GM18868 (cell line): ENCODE results near the gene SMIM32.

ENCODE experiments used
- ATAC-seq: cut with Tn5 transposase; IDR thresholded peaks from one replicate; pipeline ENCODE4 v1.9.1; 2021; ENCODE audit warnings: mild to moderate bottlenecking, moderate library complexity; ENCODE audit not compliant: unreplicated experiment

Gene SMIM32

GRCh38 chr5:136190091-136190720 is 2.8 kb downstream of the SMIM32 start:
- no peak for ATAC-seq

DNA sequence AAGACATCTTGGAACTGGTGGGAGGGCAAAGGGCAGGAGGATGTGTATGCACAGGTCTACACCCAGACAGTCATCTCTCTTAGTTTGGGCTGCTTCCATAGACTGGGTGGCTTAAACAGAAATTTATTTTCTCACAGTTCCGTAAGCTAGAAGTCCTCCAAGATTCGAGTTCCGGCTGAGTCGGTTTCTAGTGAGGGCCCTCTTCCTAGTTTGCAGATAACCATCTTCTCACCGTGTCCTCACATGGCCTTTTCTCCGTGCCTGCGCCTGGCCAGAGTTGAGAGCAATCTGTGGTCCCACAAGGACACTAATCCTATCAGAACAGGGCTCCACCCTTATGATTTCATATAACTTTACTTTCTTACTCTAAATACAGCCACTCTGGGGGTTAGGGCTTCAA is 4.1 kb downstream of the SMIM32 start:
- ATAC-seq, result no peak

DNA sequence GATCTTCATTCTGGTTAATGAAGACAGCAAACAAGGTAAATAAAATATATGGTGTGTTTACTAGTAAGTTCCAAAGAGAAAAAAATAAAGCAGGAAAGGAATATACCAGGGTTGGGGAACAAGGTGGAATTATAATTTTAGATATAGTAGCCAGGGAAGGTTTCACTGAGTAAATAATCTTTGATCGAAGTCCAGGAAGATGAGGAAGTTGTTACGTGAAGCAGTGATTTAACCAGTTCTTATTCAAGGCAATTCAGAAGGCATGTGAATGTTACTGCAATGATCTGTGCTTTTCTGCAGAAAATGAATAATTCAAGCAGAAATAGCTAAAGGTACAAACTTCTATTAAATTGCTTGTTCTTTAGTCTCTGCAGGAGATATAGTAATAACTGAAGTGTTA is 6.2 kb downstream of the SMIM32 start:
- no peak for ATAC-seq

DNA sequence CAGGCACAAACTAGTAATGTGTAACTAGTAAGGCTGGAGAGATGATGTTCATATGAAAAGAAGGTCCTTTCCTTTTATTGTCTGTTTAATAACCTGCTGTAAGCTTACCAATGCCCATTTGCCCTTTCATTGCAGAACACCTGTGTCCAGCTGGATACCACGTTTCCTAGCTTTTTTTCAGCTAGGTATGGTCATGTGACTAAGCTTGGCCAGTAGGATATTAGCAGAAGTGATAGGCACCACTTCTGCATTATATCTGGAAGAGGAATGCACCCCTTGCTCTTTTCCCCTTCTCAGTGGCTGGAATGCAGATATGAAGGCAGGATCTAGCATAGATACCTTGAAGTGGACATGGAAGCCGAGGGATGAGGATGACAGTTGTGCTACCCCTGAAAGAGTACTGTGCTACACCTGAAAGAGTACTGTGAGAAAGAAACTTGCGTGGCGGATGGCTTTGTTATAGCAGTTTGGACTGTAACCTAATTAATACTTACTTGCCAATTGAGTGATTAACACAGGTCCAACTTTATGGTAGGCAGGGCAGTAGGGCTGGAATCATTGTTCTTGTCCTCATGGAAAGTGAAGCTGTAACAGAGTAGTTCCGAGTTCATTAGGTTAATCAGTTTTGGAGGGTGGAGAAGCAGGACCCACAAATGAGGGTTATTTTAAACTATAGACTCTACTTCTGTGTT is 6.8 kb downstream of the SMIM32 start:
- ATAC-seq, result no peak

GRCh38 chr5:136182618-136183017 is 10.3 kb downstream of the SMIM32 start:
- no peak for ATAC-seq

DNA sequence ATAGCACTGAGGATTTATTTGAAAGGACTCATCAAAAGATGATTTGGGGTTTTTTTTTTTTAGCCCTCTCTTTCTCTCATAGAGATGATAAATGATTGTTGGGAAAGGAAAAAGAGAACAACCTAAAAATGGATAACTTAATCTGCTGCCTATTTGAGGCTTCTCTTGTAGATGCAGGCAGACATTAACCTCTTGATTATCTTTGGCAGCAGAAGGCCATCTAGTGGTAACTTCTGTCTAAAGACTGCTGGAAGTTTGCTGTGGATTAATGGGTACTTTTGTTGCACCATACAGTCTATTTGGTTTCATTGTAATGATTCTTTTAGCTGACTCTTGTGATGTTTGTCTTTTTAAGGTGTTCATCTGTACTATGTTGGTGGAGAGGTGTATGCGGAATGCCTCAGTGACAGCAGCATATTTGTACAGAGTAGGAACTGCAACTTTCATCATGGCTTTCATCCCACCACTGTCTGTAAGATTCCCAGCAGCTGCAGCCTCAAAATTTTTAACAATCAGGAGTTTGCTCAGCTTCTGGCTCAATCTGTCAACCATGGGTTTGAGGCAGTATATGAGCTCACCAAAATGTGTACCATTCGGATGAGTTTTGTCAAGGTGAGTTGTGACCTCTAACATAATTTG is 18.8 kb downstream of the SMIM32 start:
- peak; percentile 89 for ATAC-seq

DNA sequence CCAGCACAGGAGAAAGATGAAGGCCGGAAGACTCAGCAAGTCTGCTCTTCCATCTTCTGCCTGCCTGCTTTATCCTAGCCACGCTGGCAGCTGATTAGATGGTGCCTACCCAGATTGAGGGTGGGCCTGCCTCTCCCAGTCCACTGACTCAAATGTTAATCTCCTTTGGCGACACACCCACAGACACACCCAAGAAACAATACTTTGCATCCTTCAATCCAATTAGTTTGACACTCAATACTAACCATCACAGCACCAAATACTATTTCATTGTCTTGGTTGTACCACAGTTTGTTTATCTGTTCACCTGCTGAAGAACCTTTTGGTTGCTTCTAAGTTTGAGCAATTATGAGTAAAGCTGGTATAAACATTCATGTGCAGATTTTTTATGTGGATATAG is 23.7 kb downstream of the SMIM32 start:
- no peak for ATAC-seq

GRCh38 chr5:136166909-136167308 is 26.1 kb downstream of the SMIM32 start:
- ATAC-seq, result peak; percentile 86

DNA sequence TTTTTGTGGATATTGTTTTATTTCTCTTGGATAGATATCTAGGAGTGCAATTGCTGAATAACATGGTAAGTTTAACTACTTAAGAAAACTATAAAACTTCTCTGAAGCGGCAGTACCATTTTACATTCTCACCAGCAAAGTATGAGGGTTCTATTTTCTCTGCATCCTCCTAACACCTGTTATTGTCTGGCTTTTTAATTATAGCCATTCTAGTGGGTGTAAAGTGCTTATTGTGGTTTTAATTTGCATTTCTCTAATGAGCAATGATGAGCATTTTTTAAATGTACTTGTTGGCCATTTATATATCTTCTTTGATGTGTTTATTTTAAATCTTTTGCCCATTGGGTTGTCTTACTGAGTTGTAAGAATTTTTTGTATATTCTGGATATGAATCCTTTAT is 28.7 kb downstream of the SMIM32 start:
- ATAC-seq, result no peak

DNA sequence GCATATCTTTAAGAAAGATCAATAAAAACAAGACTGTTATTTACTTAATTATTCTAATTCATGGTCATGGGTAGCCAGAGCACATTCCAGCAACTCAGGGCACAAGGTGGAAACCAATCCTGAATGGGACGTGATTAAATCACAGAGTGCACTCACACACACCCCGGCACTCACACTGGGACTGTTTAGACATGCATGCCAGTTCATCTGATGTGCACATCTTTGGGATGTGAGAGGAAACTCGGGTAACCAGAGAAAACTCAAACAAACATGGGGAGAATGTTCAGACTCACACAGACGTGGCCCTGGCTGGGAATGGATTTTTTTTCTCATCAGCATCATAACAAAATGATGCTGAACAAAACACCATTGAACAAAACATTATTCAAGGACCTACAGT is 31.0 kb downstream of the SMIM32 start:
- ATAC-seq, result no peak

DNA sequence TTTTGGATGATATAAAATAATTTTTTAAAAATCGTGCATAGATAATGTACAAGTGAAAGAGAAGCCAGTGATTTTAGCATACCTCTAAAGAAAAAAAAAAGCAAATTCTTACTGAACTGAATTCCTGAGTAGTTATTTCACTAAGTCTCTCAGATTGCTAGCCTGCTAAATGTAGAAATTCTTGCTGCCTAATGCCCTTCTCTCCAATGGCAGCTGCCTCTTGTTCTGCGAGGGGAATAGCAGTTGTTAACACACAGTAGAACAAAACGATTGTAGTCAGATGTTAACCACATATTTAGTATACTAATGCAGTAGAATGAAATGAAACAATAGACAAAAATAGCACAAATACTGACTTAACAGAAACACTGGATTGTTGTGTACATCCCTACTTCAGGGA is 33.5 kb downstream of the SMIM32 start:
- ATAC-seq, result no peak

GRCh38 chr5:136157514-136157913 is 35.4 kb downstream of the SMIM32 start:
- no peak for ATAC-seq

- no peak for ATAC-seq
Observed at GRCh38 chr5:136155761-136156160, 37.2 kb downstream of the SMIM32 start.

DNA sequence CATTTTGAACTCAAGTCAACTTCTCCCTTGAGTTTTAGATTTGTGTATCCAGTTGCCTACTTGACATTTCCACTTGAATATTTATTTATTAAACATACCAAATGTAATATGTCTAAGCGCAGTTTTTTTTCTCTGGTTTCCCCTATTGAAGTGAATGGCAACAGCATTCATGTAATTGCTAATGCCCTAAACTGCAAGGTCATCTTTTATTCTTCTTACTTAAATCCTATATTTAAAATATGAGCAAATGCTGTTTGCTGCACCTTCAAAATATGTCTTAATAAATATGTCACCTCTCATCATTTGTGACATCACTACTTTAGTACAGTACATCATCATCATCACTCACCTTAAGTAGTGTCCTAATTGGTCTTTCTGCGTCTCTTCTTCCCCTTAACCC is 37.9 kb downstream of the SMIM32 start:
- ATAC-seq, result no peak

GRCh38 chr5:136153581-136154236 is 39.3 kb downstream of the SMIM32 start:
- no peak for ATAC-seq

DNA sequence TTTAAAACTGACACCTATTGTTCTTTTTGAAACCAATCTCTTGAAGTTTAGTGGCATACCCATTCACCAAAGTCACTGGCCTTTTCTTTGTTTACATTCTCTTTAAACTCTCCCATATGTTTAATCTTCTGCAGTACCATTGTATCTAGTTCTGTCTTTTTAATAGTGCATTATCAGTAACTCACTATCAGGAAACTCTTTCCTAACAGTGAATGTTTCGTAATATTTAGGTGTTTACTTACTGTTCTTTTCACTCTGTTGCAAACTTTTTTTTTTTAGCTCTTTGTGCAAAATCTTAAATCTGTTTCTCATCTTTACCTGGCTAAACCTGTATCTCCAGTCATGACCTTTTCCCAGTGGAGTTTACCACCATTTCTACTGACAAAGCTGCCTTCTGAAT is 43.1 kb downstream of the SMIM32 start:
- ATAC-seq, result no peak

GRCh38 chr5:136147632-136148031 is 45.3 kb downstream of the SMIM32 start:
- ATAC-seq, result no peak

DNA sequence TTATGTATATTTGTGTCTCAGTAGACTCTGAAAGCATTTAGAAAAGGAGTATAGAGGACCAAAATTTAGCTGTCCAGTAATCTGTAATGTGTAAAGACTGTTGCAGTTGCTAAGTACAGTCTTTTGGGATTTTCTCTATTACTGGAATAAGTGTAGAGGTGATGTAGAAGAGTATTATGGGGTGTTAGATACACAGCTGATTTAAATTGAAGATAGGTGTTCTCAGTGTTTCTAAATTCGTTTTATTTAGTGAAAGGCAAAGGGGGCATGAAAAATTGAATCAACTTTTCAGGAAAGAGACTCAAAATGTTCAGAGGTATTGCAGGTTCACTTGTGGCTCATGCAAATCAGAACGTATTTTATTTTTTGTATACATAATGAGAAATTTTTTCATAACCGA is 46.8 kb downstream of the SMIM32 start:
- ATAC-seq, result no peak

DNA sequence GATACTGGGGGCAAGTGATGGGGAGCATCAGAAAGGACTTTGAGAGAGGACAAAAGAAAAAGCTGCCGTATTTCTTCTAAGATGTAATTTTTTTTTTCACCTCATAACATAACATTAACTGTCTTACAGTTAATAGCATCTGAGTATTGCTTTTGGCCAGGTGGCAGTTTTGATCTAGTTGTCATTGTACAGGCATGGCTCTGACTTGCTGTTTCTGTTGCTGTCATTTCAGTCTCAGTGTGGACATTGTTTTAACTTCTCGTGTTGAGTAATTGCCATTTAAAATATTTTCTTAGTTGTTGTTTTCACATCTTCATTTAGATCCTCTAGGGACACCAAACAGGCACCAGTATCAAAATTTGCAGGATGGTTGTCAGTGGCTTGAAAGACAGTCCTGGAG is 47.9 kb downstream of the SMIM32 start:
- peak; percentile 44 for ATAC-seq

DNA sequence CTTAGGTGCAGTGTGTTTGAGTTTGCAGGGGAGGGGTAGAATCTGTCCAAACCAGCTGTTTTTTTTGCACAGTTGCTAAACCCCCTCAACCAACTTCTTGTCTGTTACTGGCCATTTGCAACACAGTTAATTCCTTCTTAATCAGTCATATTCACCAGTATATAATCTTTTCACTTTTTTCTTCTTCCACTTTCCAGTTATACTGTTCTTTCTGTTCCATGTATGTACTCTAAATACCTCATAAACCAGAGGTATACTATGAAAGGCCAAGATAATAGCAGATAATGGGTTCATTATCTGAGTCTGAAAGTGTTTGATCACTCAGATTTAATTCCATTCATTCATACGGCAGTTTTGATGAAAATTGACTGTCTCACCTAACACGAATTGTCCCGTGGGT is 49.2 kb downstream of the SMIM32 start:
- ATAC-seq, result no peak

GRCh38 chr5:136143312-136143711 is 49.6 kb downstream of the SMIM32 start:
- no peak for ATAC-seq

GRCh38 chr5:136141561-136141960 is 51.4 kb downstream of the SMIM32 start:
- peak; percentile 79 for ATAC-seq
